ENCODE measurements around the gene HYCC1.
"Not testable (repeated sequence)": the region's sequence is repeated elsewhere in the genome, so short reads cannot be mapped to it uniquely, and the experiment has no call there.

The HYCC1 gene

DNA sequence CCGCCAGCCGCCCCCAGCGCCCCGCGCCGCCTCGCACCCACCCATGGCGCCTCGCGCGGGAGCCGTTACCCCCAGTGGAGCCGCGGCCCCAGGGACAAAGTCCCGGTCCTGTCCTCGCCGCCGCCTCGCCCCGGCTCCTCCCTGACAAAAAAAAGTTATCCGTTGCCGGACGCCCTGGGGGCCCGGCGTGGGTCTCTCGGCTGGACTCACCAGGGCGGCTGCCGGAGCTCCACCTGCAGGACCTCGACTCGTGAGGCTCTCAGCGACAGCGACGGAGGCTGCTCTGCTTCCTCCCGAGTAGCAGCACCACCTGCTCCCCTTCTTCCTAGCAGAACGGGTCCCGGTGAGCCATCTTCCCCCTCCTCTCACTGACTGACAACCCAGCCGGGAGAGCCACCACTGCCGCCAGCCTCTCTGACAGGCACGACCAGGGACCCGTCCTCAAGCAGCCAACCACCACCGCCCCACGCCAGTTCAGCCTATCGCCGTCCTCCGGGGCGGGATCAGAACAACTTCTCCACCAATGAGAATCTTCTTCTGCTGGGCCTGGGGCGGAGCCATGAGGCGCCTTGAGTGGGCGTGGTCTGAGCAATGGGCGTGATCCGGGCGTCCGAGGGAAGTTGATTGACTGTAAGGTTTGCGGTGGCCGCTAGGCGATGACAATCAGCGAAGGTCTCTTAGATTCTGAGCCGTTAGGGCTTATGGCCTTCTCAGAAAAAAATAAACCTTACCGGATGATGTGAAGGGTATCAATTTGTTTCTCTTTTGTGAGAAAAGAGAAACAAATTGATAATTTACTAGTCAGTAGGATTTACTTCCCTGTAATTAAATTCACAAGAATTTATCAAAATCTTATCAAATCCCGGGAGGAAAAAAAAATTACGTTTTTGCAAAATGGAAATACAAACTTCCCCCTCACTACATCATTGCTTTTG lies at the start of gene HYCC1:
Gene HYCC1, minus strand, starts transcription at position 416 of the 935 bp plus-strand sequence. CDS start 23,019 bp downstream, outside the sequence.
- peak; percentile 97 to 98 for DNase-seq

DNA sequence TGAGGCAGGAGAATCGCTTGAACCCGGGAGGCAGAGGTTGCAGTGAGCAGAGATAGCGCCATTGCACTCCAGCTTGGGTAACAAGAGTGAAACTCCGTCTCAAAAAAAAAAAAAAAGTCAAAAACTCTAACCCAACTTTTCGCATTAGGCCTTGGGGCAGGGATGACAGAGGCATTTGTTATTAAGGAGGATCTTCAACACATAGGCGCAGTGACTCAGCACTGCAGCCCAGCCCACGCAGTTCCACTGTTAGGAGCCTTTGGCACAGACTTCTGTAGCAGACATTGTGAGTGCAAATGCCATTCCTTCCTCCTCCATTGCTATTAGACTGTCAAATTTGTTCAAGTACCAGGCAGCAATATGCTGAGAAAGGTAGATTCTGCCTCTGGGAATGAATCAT lies 48.5 kb upstream of the HYCC1 start:
- no peak for DNase-seq

GRCh38 chr7:23061327-23061726 lies 47.4 kb upstream of the HYCC1 start:
- DNase-seq, result no peak

DNA sequence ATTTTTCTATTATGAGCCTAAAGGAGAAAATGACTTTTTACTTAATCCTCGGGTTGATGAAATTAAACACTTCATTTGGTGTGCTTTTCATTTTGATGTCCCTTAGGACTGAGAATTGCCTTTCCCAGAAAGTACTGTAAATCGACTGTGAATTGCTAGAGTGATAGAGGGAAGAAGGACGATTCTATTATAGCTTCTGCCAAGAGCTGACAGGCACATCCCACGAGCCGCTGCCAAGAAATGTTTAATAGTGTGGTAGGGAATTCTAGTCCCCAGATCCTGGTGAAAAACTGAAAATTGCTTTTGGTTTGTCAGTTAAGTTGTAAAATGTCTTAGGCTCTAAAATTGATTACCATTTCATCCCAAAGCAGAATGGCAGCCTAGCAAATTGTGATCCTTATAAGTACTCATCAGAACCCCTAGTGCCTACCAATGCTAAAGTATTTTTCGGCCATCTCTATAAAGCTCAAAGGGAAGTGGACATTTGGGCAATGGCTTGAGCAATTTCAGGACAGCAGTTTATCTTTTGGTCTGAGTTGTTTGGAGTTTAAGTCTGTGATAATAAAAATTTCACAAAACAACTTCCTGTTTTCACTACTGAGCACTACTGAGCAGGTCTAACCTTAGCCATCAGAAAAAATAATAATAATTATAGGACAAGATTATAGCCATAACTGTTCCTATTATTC lies 44.6 kb upstream of the HYCC1 start:
- no peak for DNase-seq

- peak; percentile 9 to 58 for DNase-seq
These were observed 41.8 kb upstream of the HYCC1 start for GRCh38 chr7:23055582-23056178.

- not testable (repeated sequence) for DNase-seq
These were observed 37.2 kb upstream of the HYCC1 start for GRCh38 chr7:23051124-23051485.

DNA sequence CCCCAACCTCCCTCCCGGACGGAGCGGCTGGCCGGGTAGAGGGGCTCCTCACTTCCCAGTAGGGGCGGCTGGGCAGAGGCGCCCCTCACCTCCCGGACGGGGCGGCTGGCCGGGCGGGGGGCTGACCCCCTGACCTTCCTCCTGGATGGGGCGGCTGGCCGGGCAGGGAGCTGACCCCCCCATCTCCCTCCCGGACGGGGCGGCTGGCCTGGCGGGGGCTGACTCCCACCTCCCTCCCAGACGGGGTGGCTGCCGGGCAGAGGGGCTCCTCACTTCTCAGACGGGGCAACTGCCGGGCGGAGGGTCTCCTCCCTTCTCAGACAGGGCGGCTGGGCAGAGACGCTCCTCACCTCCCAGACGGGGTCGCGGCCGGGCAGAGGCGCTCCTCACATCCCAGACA lies 32.4 kb upstream of the HYCC1 start:
- DNase-seq, result not testable (repeated sequence)

DNA sequence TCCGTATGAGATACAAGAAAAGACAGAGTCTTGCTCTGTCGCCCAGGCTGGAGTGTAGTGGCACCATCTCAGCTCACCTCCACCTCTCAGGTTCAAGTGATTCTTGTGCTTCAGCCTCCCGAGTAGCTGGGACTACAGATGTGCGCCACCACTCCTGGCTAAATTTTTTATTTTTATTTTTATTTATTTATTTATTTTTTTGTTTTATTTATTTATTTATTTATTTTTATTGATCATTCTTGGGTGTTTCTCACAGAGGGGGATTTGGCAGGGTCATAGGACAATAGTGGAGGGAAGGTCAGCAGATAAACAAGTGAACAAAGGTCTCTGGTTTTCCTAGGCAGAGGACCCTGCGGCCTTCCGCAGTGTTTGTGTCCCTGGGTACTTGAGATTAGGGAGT lies 31.2 kb upstream of the HYCC1 start:
- not testable (repeated sequence) for DNase-seq

DNA sequence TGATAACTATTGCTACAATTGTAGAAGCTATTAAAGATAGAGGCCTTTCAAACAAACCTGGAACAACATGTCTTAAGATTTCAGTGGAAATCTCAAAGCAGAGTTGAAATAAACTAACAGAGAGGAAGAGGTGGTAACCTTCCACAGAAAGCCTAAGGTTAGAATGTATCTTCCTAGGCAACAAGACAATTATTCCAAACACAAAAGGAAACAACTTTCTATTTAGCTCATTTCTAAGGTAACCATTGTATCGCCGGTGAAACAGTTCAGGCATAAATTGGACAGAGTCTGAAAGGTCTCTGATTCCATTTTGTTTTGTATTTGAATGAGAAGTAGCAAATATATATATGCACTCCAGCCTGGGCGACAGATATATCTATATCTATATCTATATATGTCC lies 30.7 kb upstream of the HYCC1 start:
- no peak for DNase-seq

DNA sequence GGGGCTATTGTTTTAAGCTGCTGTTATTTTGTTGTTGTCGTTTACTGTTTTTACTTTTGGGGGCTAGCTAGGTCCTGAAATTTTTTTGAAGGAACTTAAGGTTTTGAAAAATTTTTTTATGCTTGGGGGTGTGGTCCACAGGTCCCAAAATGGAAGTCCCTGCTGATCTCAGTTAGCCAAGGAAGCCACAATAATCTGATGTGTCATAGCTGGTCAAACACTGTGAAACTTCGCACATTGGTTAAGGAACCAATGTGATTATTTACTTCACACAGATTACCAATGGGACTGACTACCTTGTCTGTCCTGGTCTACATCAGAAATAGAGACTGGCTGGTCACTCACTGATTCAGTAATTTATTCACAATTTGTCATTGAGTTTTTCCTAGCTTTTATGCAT lies 29.5 kb upstream of the HYCC1 start:
- DNase-seq, result no peak

GRCh38 chr7:23039674-23040073 lies 25.7 kb upstream of the HYCC1 start:
- DNase-seq, result not testable (repeated sequence)

DNA sequence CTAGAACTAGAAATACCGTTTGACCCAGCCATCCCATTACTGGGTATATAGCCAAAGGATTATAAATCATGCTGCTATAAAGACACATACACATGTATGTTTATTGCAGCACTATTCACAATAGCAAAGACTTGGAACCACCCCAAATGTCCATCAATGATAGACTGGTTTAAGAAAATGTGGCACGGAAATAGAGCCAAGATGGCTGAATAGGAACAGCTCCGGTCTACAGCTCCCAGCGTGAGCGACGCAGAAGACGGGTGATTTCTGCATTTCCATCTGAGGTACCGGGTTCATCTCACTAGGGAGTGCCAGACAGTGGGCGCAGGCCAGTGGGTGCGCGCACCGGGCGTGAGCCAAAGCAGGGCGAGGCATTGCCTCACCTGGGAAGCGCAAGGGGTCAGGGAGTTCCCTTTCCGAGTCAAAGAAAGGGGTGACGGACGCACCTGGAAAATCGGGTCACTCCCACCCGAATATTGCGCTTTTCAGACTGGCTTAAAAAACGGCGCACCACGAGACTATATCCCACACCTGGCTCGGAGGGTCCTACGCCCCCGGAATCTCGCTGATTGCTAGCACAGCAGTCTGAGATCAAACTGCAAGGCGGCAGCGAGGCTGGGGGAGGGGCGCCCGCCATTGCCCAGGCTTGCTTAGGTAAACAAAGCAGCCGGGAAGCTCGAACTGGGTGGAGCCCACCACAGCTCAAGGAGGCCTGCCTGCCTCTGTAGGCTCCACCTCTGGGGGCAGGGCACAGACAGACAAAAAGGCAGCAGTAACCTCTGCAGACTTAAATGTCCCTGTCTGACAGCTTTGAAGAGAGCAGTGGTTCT lies 21.8 kb upstream of the HYCC1 start:
- DNase-seq, result not testable (repeated sequence)

DNA sequence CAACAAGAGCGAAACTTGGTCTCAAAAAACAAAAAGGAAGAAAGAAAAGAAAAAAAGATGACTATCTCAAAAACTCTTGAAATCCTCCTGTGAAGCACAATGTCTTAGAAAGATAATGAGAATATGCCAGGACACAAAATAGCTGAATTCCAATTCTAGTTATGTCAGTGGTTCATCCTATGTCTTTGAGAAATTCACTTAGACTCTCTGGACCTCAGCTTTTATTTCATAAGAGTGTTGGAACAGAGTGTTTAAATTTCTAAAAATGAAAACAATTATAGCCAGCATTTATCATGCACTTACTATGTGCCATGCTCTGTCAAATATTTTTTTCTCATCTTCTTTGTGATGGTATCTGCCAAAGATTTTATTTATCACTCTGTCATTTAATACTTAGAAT lies 13.3 kb upstream of the HYCC1 start:
- DNase-seq, result no peak

- DNase-seq, result no peak
These were observed 12.2 kb upstream of the HYCC1 start for GRCh38 chr7:23026164-23026563.

DNA sequence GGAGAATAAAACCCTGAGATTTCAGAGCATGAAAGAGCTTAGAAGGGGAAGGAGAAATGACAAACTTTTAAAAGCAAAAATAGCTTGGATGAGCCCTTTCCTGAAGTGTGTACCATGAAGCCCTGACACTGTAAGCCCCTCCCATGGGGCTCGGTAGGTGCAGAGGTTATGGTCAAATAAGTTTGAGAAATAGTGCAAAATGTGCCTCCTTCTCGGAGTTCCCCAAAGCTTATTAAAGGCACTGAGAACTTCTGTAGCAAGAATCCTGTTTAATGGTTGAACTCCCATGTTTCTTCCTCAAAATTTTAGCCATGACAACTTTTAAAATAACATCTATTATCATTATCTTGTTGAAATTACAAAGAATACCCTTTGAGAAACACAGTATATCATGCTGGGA lies 10.5 kb upstream of the HYCC1 start:
- DNase-seq, result no peak

GRCh38 chr7:23022851-23023250 lies 8.9 kb upstream of the HYCC1 start:
- DNase-seq, result peak in 1 of 2 experiments; percentile 11

GRCh38 chr7:23022258-23022769 lies 8.4 kb upstream of the HYCC1 start:
- DNase-seq, result no peak

GRCh38 chr7:23021596-23021995 lies 7.7 kb upstream of the HYCC1 start:
- no peak for DNase-seq

- DNase-seq, result no peak
These were observed 6.9 kb upstream of the HYCC1 start for GRCh38 chr7:23020742-23021401.

DNA sequence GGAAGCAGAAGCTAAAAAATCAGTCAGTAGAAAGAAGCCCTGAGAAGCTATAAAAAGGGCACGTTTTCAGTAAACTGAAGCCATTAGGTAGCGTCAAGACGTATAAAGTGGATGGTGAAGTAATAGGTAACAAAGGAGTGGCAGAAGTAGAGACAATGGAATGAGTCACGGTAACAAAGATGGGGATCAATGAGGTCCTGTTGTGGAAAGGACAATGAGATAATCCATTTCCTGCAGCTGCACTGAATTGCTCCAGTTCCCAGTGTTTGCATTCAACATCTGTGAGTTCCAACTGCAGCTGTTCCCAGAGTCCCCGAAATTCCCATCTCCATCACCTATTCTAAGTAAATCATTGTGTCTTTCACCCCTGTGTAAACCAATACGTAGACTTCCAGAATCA lies 4.8 kb upstream of the HYCC1 start:
- DNase-seq, result no peak

DNA sequence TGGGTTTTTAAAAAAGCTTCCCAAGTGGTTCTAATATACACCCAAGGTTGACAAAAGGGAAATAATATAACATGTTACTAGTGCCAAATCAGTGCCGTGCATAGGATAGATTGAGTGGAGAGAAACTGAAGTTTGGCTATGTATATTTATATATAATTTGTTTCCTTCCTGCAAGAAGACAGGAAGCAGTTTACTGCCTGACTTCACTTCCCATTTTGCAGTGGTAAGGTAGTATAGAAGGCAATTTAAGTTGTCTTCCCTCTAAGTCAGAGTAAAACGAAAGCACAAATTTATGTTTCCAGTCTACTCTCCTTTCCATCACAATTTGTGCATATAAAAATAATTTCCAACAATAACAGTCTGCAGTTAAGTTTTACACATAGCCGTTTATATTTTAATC lies 3.4 kb upstream of the HYCC1 start:
- DNase-seq, result no peak

All from NCI-H524 (cell line).